GM04503 (cell line): ENCODE data around the gene ASTN2.

Experiments used
- DNase-seq: peaks from one replicate; pipeline ENCODE4 v3.0.0-alpha.2; 2012; ENCODE audit warnings: low read depth

The ASTN2 gene

GRCh38 chr9:116661037-116661954 lies 753.6 kb downstream of the ASTN2 start:
- peak; percentile 68 for DNase-seq

GRCh38 chr9:116658265-116658664 lies 756.6 kb downstream of the ASTN2 start:
- no peak for DNase-seq

GRCh38 chr9:116656977-116657376 lies 757.9 kb downstream of the ASTN2 start:
- DNase-seq: no peak

GRCh38 chr9:116656501-116656971 lies 758.3 kb downstream of the ASTN2 start:
- no peak for DNase-seq

GRCh38 chr9:116654059-116654355 lies 760.9 kb downstream of the ASTN2 start:
- DNase-seq: no peak

- no peak for DNase-seq
Observed at GRCh38 chr9:116653348-116654058, 761.4 kb downstream of the ASTN2 start.

- no peak for DNase-seq
Observed at GRCh38 chr9:116647515-116647809, 767.4 kb downstream of the ASTN2 start.

- no peak for DNase-seq
Observed at GRCh38 chr9:116646661-116647514, 768.0 kb downstream of the ASTN2 start.

GRCh38 chr9:116644091-116644688 lies 770.7 kb downstream of the ASTN2 start:
- peak; percentile 55 for DNase-seq

- DNase-seq: peak; percentile 58
Observed at GRCh38 chr9:116643691-116644090, 771.2 kb downstream of the ASTN2 start.

- no peak for DNase-seq
Observed at GRCh38 chr9:116641292-116642059, 773.4 kb downstream of the ASTN2 start.

- peak; percentile 52 for DNase-seq
Observed at GRCh38 chr9:116639251-116639741, 775.6 kb downstream of the ASTN2 start.

GRCh38 chr9:116635908-116636307 lies 778.9 kb downstream of the ASTN2 start:
- DNase-seq: no peak

- DNase-seq: peak; percentile 61
Observed at GRCh38 chr9:116632990-116633838, 781.6 kb downstream of the ASTN2 start.

- no peak for DNase-seq
Observed at GRCh38 chr9:116629634-116630033, 785.2 kb downstream of the ASTN2 start.

- no peak for DNase-seq
Observed at GRCh38 chr9:116628716-116629115, 786.1 kb downstream of the ASTN2 start.

GRCh38 chr9:116627433-116627832 lies 787.4 kb downstream of the ASTN2 start:
- DNase-seq: no peak

- no peak for DNase-seq
Observed at GRCh38 chr9:116626762-116627161, 788.1 kb downstream of the ASTN2 start.

- DNase-seq: no peak
Observed at GRCh38 chr9:116623715-116624114, 791.1 kb downstream of the ASTN2 start.

GRCh38 chr9:116617389-116617788 lies 797.5 kb downstream of the ASTN2 start:
- no peak for DNase-seq
